MM.1S (cell line): Measurements from ENCODE around the gene IL1RAPL1.

Experiments used
- DNase-seq: peaks from one replicate; pipeline ENCODE4 v3.0.0-alpha.2; 2015
- H2AFZ ChIP-seq: fragments of 300-600 bp; sonication (generic); 2 replicates; pipeline ENCODE4 v1.6.0; 2016; ENCODE audit warnings: antibody characterized with exemption, low read length
- H3F3A ChIP-seq: fragments of 300-600 bp; sonication (generic); 2 replicates; pipeline ENCODE4 v1.6.1; 2016; ENCODE audit warnings: mild to moderate bottlenecking, antibody characterized with exemption, low read length, moderate library complexity, mixed read lengths; ENCODE audit not compliant: insufficient read depth
- H3K27ac ChIP-seq: fragments of 300-600 bp; sonication (generic); 2 replicates; pipeline ENCODE4 v1.5.1; 2016; ENCODE audit warnings: mild to moderate bottlenecking, low read length
- H3K27me3 ChIP-seq: fragments of 300-600 bp; sonication (generic); replicated peaks from 2 replicates; pipeline ENCODE4 v1.6.0; 2016; ENCODE audit warnings: low read length; ENCODE audit not compliant: insufficient read depth
- H3K36me3 ChIP-seq: fragments of 300-600 bp; sonication (generic); replicated peaks from 2 replicates; pipeline ENCODE4 v1.6.1; 2016; ENCODE audit warnings: mild to moderate bottlenecking, low read length, mixed read lengths; ENCODE audit not compliant: insufficient read depth
- H3K4me1 ChIP-seq: fragments of 300-600 bp; sonication (generic); 2 replicates; pipeline ENCODE4 v1.6.1; 2016; ENCODE audit warnings: low read length, mixed read lengths
- H3K4me2 ChIP-seq: fragments of 300-600 bp; sonication (generic); 2 replicates; pipeline ENCODE4 v1.6.0; 2016; ENCODE audit warnings: low read depth, low read length
- H3K4me3 ChIP-seq: fragments of 300-600 bp; sonication (generic); 2 replicates; pipeline ENCODE4 v1.5.1; 2016; ENCODE audit warnings: low read length, mixed read lengths
- H3K79me2 ChIP-seq: fragments of 300-600 bp; sonication (generic); 2 replicates; pipeline ENCODE4 v1.6.1; 2016; ENCODE audit warnings: mixed run types, low read length, mixed read lengths
- H3K9ac ChIP-seq: fragments of 300-600 bp; sonication (generic); 2 replicates; pipeline ENCODE4 v1.6.1; 2016; ENCODE audit warnings: low read length, mixed read lengths
- H3K9me2 ChIP-seq: fragments of 300-600 bp; sonication (generic); replicated peaks from 2 replicates; pipeline ENCODE4 v1.6.1; 2016; ENCODE audit warnings: mild to moderate bottlenecking, low read length, mixed read lengths; ENCODE audit not compliant: insufficient read depth
- H3K9me3 ChIP-seq: fragments of 300-600 bp; sonication (generic); replicated peaks from 2 replicates; pipeline ENCODE4 v1.6.1; 2016; ENCODE audit warnings: mild to moderate bottlenecking, low read length, mixed read lengths; ENCODE audit not compliant: insufficient read depth
- H4K20me1 ChIP-seq: fragments of 300-600 bp; sonication (generic); 2 replicates; pipeline ENCODE4 v1.6.1; 2016; ENCODE audit warnings: mild to moderate bottlenecking, low read length, moderate library complexity, mixed read lengths; ENCODE audit not compliant: insufficient read depth
- CTCF ChIP-seq: fragments of 300-600 bp; sonication (generic); IDR thresholded peaks from 2 replicates; pipeline ENCODE4 v1.5.1; 2016; ENCODE audit warnings: antibody characterized with exemption, low read length, mixed read lengths
- EZH2 ChIP-seq: fragments of 300-600 bp; sonication (generic); optimal IDR thresholded peaks from 2 replicates; pipeline ENCODE3; 2017; ENCODE audit warnings: low read depth, mild to moderate bottlenecking, antibody characterized with exemption, low read length, mixed read lengths
- EZH2phosphoT487 ChIP-seq: fragments of 300-600 bp; sonication (generic); IDR thresholded peaks from 2 replicates; pipeline ENCODE4 v1.6.1; 2018; ENCODE audit warnings: antibody characterized with exemption, low read length

IL1RAPL1 gene

GRCh38 chrX:29648161-29648560 is 1060.9 kb downstream of the IL1RAPL1 start:
- no peaks in the 10 kb centered on the region for H3K27me3 ChIP-seq
- H2AFZ ChIP-seq = no peak overlapping the region

GRCh38 chrX:29652484-29652883 is 1065.2 kb downstream of the IL1RAPL1 start:
- Histone ChIP-seq H3K79me2 (no peaks in the 10 kb centered on the region), H3K9me3 (no peaks in the 10 kb centered on the region), H3K27ac (no peak overlapping the region), H3K4me2 (no peak overlapping the region), H3K9me2 (no peaks in the 10 kb centered on the region), H3K27me3 (no peaks in the 10 kb centered on the region), H3K4me3 (no peak overlapping the region), H3K36me3 (no peaks in the 10 kb centered on the region), H4K20me1 (no peaks in the 10 kb centered on the region), H3K9ac (no peak overlapping the region), H3K4me1 (no peaks in the 10 kb centered on the region), H3F3A (no peaks in the 10 kb centered on the region), H2AFZ (no peak overlapping the region)
- TF ChIP-seq EZH2phosphoT487 = no peak
- no peak for TF ChIP-seq EZH2
- no peak for TF ChIP-seq CTCF
- DNase-seq = no peak

More at GRCh38 chrX:29648161-29648560, 1060.9 kb downstream of the IL1RAPL1 start:
- H3K36me3 ChIP-seq = no peaks in the 10 kb centered on the region
- no peak overlapping the region for H3K27ac ChIP-seq
- no peak for DNase-seq
- H3K9ac ChIP-seq = no peak overlapping the region
- H3F3A ChIP-seq = no peaks in the 10 kb centered on the region
- no peaks in the 10 kb centered on the region for H3K9me3 ChIP-seq
- H3K79me2 ChIP-seq = no peaks in the 10 kb centered on the region
- H3K9me2 ChIP-seq = no peaks in the 10 kb centered on the region
- no peak overlapping the region for H3K4me3 ChIP-seq
- H3K4me1 ChIP-seq = no peaks in the 10 kb centered on the region
- no peak overlapping the region for H3K4me2 ChIP-seq
- no peaks in the 10 kb centered on the region for H4K20me1 ChIP-seq
- TF ChIP-seq CTCF = no peak
- no peak for TF ChIP-seq EZH2
- TF ChIP-seq EZH2phosphoT487 = no peak

GRCh38 chrX:29653721-29654120 is 1066.5 kb downstream of the IL1RAPL1 start:
- H3K4me2 ChIP-seq = no peak overlapping the region
- H3K27me3 ChIP-seq = no peaks in the 10 kb centered on the region
- H3K4me3 ChIP-seq = no peak overlapping the region
- no peaks in the 10 kb centered on the region for H3K9me2 ChIP-seq
- H2AFZ ChIP-seq = no peak overlapping the region
- no peak overlapping the region for H3K27ac ChIP-seq
- no peaks in the 10 kb centered on the region for H3K79me2 ChIP-seq
- no peaks in the 10 kb centered on the region for H3K4me1 ChIP-seq
- no peaks in the 10 kb centered on the region for H3K9me3 ChIP-seq
- no peak for TF ChIP-seq EZH2
- no peak for TF ChIP-seq EZH2phosphoT487
- TF ChIP-seq CTCF = no peak
- no peaks in the 10 kb centered on the region for H3K36me3 ChIP-seq
- no peak for DNase-seq
- H4K20me1 ChIP-seq = no peaks in the 10 kb centered on the region
- no peak overlapping the region for H3K9ac ChIP-seq
- H3F3A ChIP-seq = no peaks in the 10 kb centered on the region
